Upper lobe of right lung (tissue), 1 donor: ENCODE measurements around the gene PDPR. TPM values are rescaled to one million over a fixed set of nuclear protein-coding genes. Genes with fewer than 3 reads are reported as not detected.
"Not testable (repeated sequence)": the region's sequence is repeated elsewhere in the genome, so short reads cannot be mapped to it uniquely, and the experiment has no call there.

ENCODE experiments used
- ATAC-seq: fragments of 200-7000 bp; cut with Tn5 transposase; one replicate; pipeline ENCODE4 v1.9.1; 2020; ENCODE audit warnings: mild to moderate bottlenecking, moderate library complexity
- DNase-seq: peaks from one replicate; pipeline ENCODE4 v3.0.0-alpha.2; 2020
- H3K27ac ChIP-seq: fragments of 200-600 bp; one replicate; pipeline ENCODE4 v1.8.0; 2022
- H3K27me3 ChIP-seq: fragments of 200-600 bp; one replicate; pipeline ENCODE4 v1.8.0; 2022; ENCODE audit warnings: mild to moderate bottlenecking
- H3K36me3 ChIP-seq: fragments of 200-600 bp; one replicate; pipeline ENCODE4 v1.8.0; 2022
- H3K4me1 ChIP-seq: fragments of 200-600 bp; one replicate; pipeline ENCODE4 v1.8.0; 2022
- H3K4me3 ChIP-seq: fragments of 200-600 bp; one replicate; pipeline ENCODE4 v1.8.0; 2022; ENCODE audit warnings: mild to moderate bottlenecking
- H3K9me3 ChIP-seq: fragments of 200-600 bp; one replicate; pipeline ENCODE4 v1.8.0; 2022
- intact Hi-C: fragments of 100-400 bp; cut with DNase I; formaldehyde crosslinking; loops from one replicate; pipeline ENCODE4 v1.11.0; 2022
- long read RNA-seq: library from polyadenylated mRNA; unstranded; transcript quantifications from one replicate; pipeline ENCODE4 v2.0.0, GENCODE V29; 2021
- total RNA-seq: library from RNA; stranded (reverse); fragmentation: NEBNext Ultra II Directional; extraction: Animal tissue kit (Norgen Biotek cat#: 25700); gene quantifications from one replicate; pipeline ENCODE4 v1.2.1, GENCODE V29; 2021
- donor health status: DM: no; HTN: yes; CAD: no; lungs with severe emphysema.

The PDPR gene
- 20.3 TPM for total RNA-seq
- long read RNA-seq, partial matches to known transcripts = 2 of 12 reads
- long read RNA-seq, other reads (novel, unspliced or antisense) = 10 of 12 reads

GRCh38 chr16:70113982-70114826 lies at the start of gene PDPR:
TSS of gene PDPR (plus strand) at chr16:70114332. CDS start at chr16:70120493, 6,161 bp downstream.
- peak within 1 kb of the TSS; percentile 74 for H3K4me3 ChIP-seq
- peak; percentile 99 for ATAC-seq
- H3K36me3 ChIP-seq, H3K27me3 ChIP-seq, intact Hi-C loops, H3K4me1 ChIP-seq, H3K9me3 ChIP-seq: not testable (repeated sequence)
- peak within 1 kb of the TSS; percentile 68 for H3K27ac ChIP-seq
- DNase-seq = peak; percentile 98

- ATAC-seq (peak; percentile 50), DNase-seq (peak; percentile 80)
- H3K27me3 ChIP-seq, H3K36me3 ChIP-seq, intact Hi-C loops, H3K9me3 ChIP-seq: not testable (repeated sequence)
- Histone ChIP-seq H3K27ac (peak overlapping the region; percentile 86), H3K4me3 (peak overlapping the region; percentile 68), H3K4me1 (peaks cover 17% of the 10 kb centered on the region)
Observed at GRCh38 chr16:70064841-70065370, 49.2 kb upstream of the PDPR start.

- H3K4me3 ChIP-seq = peak overlapping the region; percentile 68
- H3K27me3 ChIP-seq, DNase-seq, H3K36me3 ChIP-seq, intact Hi-C loops, H3K9me3 ChIP-seq: not testable (repeated sequence)
- ATAC-seq = peak; percentile 66
- peak overlapping the region; percentile 86 for H3K27ac ChIP-seq
- peaks cover 17% of the 10 kb centered on the region for H3K4me1 ChIP-seq
Observed at GRCh38 chr16:70065376-70065745, 48.8 kb upstream of the PDPR start.

- peak; percentile 98 for ATAC-seq
- H3K36me3 ChIP-seq, intact Hi-C loops, H3K27me3 ChIP-seq, H3K9me3 ChIP-seq: not testable (repeated sequence)
- H3K27ac ChIP-seq = peak overlapping the region; percentile 86
- H3K4me1 ChIP-seq = peaks cover 17% of the 10 kb centered on the region
- H3K4me3 ChIP-seq = peak overlapping the region; percentile 68
- peak; percentile 97 for DNase-seq
Observed at GRCh38 chr16:70065746-70066658, 48.1 kb upstream of the PDPR start.

GRCh38 chr16:70066751-70067150 lies 47.4 kb upstream of the PDPR start:
- H3K27me3 ChIP-seq, H3K36me3 ChIP-seq, DNase-seq, ATAC-seq, H3K9me3 ChIP-seq, intact Hi-C loops, H3K27ac ChIP-seq: not testable (repeated sequence)
- Histone ChIP-seq H3K4me3 (peak overlapping the region; percentile 68), H3K4me1 (peaks cover 17% of the 10 kb centered on the region)

- H3K9me3 ChIP-seq, H3K4me3 ChIP-seq, H3K4me1 ChIP-seq, H3K27me3 ChIP-seq, DNase-seq, H3K27ac ChIP-seq, intact Hi-C loops, H3K36me3 ChIP-seq: not testable (repeated sequence)
- peak; percentile 68 for ATAC-seq
Observed at GRCh38 chr16:70079081-70079480, 35.1 kb upstream of the PDPR start.

- H3K36me3 ChIP-seq, DNase-seq, H3K27me3 ChIP-seq, H3K9me3 ChIP-seq, H3K27ac ChIP-seq, intact Hi-C loops, ATAC-seq, H3K4me3 ChIP-seq, H3K4me1 ChIP-seq: not testable (repeated sequence)
Observed at GRCh38 chr16:70081219-70081618, 32.9 kb upstream of the PDPR start.

GRCh38 chr16:70083931-70084330 lies 30.2 kb upstream of the PDPR start:
- DNase-seq, intact Hi-C loops, H3K36me3 ChIP-seq, H3K9me3 ChIP-seq, H3K4me1 ChIP-seq, ATAC-seq, H3K27ac ChIP-seq, H3K27me3 ChIP-seq, H3K4me3 ChIP-seq: not testable (repeated sequence)

GRCh38 chr16:70088160-70088559 lies 26.0 kb upstream of the PDPR start:
- H3K4me1 ChIP-seq, ATAC-seq, H3K36me3 ChIP-seq, DNase-seq, H3K4me3 ChIP-seq, H3K27me3 ChIP-seq, H3K27ac ChIP-seq, H3K9me3 ChIP-seq, intact Hi-C loops: not testable (repeated sequence)

- DNase-seq, H3K4me3 ChIP-seq, H3K27ac ChIP-seq, intact Hi-C loops, H3K36me3 ChIP-seq, ATAC-seq, H3K27me3 ChIP-seq, H3K4me1 ChIP-seq, H3K9me3 ChIP-seq: not testable (repeated sequence)
Observed at GRCh38 chr16:70088877-70089276, 25.3 kb upstream of the PDPR start.

GRCh38 chr16:70089289-70089688 lies 24.8 kb upstream of the PDPR start:
- H3K4me1 ChIP-seq, H3K4me3 ChIP-seq, intact Hi-C loops, H3K27ac ChIP-seq, H3K36me3 ChIP-seq, ATAC-seq, H3K27me3 ChIP-seq, H3K9me3 ChIP-seq, DNase-seq: not testable (repeated sequence)

- H3K27me3 ChIP-seq, H3K9me3 ChIP-seq, H3K36me3 ChIP-seq, H3K4me1 ChIP-seq, ATAC-seq, DNase-seq, H3K27ac ChIP-seq, intact Hi-C loops, H3K4me3 ChIP-seq: not testable (repeated sequence)
Observed at GRCh38 chr16:70091104-70091503, 23.0 kb upstream of the PDPR start.

- H3K27me3 ChIP-seq, intact Hi-C loops, ATAC-seq, H3K4me3 ChIP-seq, H3K27ac ChIP-seq, DNase-seq, H3K4me1 ChIP-seq, H3K36me3 ChIP-seq, H3K9me3 ChIP-seq: not testable (repeated sequence)
Observed at GRCh38 chr16:70094096-70094495, 20.0 kb upstream of the PDPR start.
